ENCODE results near the gene EWSR1. TPM values are rescaled to one million over a fixed set of nuclear protein-coding genes. Genes with fewer than 3 reads are reported as not detected.
"Not testable (repeated sequence)": the region's sequence is repeated elsewhere in the genome, so short reads cannot be mapped to it uniquely, and the experiment has no call there.

EWSR1 gene, protein sequence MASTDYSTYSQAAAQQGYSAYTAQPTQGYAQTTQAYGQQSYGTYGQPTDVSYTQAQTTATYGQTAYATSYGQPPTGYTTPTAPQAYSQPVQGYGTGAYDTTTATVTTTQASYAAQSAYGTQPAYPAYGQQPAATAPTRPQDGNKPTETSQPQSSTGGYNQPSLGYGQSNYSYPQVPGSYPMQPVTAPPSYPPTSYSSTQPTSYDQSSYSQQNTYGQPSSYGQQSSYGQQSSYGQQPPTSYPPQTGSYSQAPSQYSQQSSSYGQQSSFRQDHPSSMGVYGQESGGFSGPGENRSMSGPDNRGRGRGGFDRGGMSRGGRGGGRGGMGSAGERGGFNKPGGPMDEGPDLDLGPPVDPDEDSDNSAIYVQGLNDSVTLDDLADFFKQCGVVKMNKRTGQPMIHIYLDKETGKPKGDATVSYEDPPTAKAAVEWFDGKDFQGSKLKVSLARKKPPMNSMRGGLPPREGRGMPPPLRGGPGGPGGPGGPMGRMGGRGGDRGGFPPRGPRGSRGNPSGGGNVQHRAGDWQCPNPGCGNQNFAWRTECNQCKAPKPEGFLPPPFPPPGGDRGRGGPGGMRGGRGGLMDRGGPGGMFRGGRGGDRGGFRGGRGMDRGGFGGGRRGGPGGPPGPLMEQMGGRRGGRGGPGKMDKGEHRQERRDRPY
- 355 TPM for total RNA-seq (ENCODE audit: unreplicated experiment)
- long read RNA-seq, transcript EWSR1-206 (17 exons, 2,654 nt) = minor isoform, 15 of 73 reads
- long read RNA-seq, transcript EWSR1-207 (17 exons, 2,207 nt) = major isoform, 16 of 73 reads
- long read RNA-seq, partial matches to known transcripts = 23 of 73 reads
- long read RNA-seq, other reads (novel, unspliced or antisense) = 15 of 73 reads

DNA sequence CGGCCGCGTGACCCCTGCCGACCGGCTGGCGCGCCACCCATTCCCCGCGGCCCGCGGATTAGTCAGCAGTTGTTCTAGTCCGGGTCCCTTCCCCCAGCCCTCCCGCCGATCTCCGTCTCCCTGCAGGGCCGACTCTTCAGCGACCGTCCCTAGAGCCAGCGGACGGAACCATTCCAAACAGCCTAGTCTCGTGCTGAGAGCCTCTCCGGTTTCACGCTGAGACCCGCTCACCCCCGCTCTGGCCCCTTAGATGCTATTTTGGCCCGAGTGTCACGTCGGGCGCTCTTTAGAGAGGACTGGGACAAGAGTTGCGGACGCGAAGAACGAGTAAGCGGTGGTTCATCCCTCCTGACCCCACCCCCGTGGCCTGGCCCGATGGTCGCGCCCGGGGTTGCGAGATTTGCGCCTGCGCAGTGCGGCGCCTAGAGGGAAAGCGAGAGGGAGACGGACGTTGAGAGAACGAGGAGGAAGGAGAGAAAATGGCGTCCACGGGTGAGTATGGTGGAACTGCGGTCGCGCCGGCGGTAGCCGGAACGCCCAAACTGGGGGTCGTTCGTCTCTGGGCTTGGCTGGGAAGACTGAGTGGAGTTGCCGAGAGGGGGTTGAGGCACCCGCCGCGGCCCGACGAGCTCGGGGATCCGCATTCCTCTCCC is at the start of gene EWSR1, which contains the start of gene RHBDD3:
Gene EWSR1, plus strand, starts transcription at position 411 of the 653 bp plus-strand sequence. Its CDS starts 69 bp downstream, at position 480.
Gene RHBDD3, minus strand, starts transcription at position 124 of the 653 bp plus-strand sequence. CDS start 2,355 bp downstream, outside the sequence.
- peak; percentile 96 for DNase-seq
- peak within 1 kb of the TSS; percentile 99 for H3K27ac Mint-ChIP-seq (ENCODE audit: unreplicated experiment)
- peaks cover 33% of the 10 kb centered on the region for H3K4me1 Mint-ChIP-seq (ENCODE audit: low read depth, unreplicated experiment)
- peaks cover 13% of the 10 kb centered on the region for H3K9me3 Mint-ChIP-seq (ENCODE audit: unreplicated experiment)
- peaks cover 9% of the 10 kb centered on the region for H3K36me3 Mint-ChIP-seq (ENCODE audit: unreplicated experiment)
- TF ChIP-seq, protein P1, sequence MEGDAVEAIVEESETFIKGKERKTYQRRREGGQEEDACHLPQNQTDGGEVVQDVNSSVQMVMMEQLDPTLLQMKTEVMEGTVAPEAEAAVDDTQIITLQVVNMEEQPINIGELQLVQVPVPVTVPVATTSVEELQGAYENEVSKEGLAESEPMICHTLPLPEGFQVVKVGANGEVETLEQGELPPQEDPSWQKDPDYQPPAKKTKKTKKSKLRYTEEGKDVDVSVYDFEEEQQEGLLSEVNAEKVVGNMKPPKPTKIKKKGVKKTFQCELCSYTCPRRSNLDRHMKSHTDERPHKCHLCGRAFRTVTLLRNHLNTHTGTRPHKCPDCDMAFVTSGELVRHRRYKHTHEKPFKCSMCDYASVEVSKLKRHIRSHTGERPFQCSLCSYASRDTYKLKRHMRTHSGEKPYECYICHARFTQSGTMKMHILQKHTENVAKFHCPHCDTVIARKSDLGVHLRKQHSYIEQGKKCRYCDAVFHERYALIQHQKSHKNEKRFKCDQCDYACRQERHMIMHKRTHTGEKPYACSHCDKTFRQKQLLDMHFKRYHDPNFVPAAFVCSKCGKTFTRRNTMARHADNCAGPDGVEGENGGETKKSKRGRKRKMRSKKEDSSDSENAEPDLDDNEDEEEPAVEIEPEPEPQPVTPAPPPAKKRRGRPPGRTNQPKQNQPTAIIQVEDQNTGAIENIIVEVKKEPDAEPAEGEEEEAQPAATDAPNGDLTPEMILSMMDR (IDR thresholded peaks at IDR 0.05; ENCODE audit: partially characterized antibody, unreplicated experiment) = no peak
- H3K27me3 Mint-ChIP-seq (ENCODE audit: unreplicated experiment) = peaks cover 9% of the 10 kb centered on the region
- H3K4me3 Mint-ChIP-seq (ENCODE audit: unreplicated experiment) = peak within 1 kb of the TSS; percentile 98

DNA sequence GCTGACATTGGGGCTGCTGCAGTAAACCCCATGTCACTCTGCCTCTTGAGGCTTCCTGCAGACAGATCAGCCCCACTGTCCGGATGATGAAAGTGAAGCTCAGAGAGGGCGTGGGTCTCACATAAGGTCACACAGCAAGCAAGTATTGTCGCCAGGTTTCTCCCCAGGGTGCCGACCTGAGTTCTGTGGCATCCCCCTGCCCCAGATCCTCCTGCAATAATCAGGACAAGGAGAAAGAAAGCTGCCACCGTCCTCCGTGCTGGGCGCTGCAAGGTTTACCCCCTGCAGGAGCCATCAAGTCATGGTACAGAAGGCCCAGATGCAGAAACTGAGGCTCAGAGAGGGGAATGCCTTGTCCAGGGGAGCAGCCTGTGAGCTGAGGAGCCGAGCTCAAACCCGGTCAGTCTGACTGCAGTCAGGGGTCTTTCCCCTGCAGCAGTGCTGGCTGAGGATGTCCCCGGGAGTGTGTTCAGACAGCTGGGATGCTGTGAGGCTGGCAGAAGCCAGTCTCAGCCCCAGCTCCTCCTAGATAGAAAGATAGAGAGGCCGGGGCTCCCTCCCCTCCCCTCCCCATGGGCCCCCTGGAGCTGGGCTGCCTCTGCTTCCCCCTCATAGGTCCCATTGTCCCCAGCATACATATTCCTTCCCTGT is 49.2 kb upstream of the EWSR1 start:
- H3K4me1 Mint-ChIP-seq (ENCODE audit: low read depth, unreplicated experiment) = no peaks in the 10 kb centered on the region
- peaks cover 2% of the 10 kb centered on the region for H3K9me3 Mint-ChIP-seq (ENCODE audit: unreplicated experiment)
- H3K36me3 Mint-ChIP-seq (ENCODE audit: unreplicated experiment) = no peaks in the 10 kb centered on the region
- no peak overlapping the region for H3K4me3 Mint-ChIP-seq (ENCODE audit: unreplicated experiment)
- TF ChIP-seq, protein P1 (IDR thresholded peaks at IDR 0.05; ENCODE audit: partially characterized antibody, unreplicated experiment) = no peak
- no peak overlapping the region for H3K27ac Mint-ChIP-seq (ENCODE audit: unreplicated experiment)
- H3K27me3 Mint-ChIP-seq (ENCODE audit: unreplicated experiment) = peaks cover 7% of the 10 kb centered on the region
- DNase-seq = peak; percentile 12

DNA sequence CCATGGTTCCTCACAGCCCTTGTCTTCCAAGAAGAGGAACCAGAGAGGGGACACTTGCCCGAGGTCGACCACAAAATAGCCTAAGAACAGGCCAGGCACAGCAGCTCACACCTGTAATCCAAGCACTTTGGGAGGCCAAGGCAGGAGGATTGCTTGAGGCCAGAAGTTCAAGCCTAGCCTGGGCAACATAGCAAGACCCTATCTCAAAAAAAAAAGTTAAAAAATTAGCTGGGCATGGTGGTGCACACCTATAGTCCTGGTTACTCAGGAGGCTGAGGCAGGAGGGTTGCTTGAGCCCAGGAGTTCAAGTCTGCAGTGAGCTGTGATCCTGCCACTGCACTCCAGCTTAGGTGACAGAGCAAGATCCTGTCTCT is 48.7 kb upstream of the EWSR1 start:
- H3K27me3 Mint-ChIP-seq (ENCODE audit: unreplicated experiment); H3K4me3 Mint-ChIP-seq (ENCODE audit: unreplicated experiment); DNase-seq; H3K27ac Mint-ChIP-seq (ENCODE audit: unreplicated experiment); H3K9me3 Mint-ChIP-seq (ENCODE audit: unreplicated experiment); H3K4me1 Mint-ChIP-seq (ENCODE audit: low read depth, unreplicated experiment); H3K36me3 Mint-ChIP-seq (ENCODE audit: unreplicated experiment): not testable (repeated sequence)

DNA sequence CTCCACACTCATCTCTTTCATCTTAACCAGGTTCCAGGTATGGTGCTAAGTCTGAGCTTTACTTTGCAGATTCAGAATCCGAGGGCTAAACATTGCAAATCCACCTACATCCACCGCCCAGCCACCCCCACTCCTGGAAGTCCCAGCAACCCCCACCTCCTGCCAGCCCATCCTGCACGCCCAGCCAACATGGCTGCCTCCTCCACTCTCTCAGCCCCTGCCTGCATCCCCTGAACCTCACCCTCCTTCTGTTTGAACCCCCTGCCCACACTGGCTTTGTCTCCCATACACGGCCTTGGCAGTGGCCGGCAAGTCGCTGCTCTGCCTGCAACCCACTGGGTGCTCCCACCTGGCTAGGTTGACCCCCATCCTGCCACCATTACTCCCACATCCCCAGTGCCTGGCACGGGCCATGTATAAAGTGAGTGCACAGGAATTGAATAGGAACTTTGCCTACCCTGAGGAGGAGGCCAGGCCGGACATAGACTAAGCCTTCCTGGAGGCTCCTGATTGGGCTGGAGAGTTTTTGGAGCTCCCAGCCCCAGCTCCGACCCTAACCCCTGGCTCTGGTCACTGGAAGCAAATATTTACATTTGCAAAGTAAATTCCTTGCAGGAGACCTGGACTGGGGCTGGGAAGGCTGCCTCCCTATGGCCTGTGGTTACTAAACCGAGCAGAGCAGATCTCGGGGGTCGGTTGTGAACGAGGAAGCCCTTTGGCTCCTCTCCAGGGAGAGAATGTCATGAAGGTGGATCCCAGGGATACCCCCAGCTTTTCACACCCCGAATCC is 48.0 kb upstream of the EWSR1 start:
- DNase-seq = peak; percentile 5
- Mint-ChIP-seq H3K36me3 (ENCODE audit: unreplicated experiment) (no peaks in the 10 kb centered on the region), H3K27ac (ENCODE audit: unreplicated experiment) (no peak overlapping the region), H3K4me1 (ENCODE audit: low read depth, unreplicated experiment) (no peaks in the 10 kb centered on the region), H3K4me3 (ENCODE audit: unreplicated experiment) (no peak overlapping the region), H3K27me3 (ENCODE audit: unreplicated experiment) (peaks cover 2% of the 10 kb centered on the region), H3K9me3 (ENCODE audit: unreplicated experiment) (no peaks in the 10 kb centered on the region)
- TF ChIP-seq, protein P1 (IDR thresholded peaks at IDR 0.05; ENCODE audit: partially characterized antibody, unreplicated experiment) = no peak

All from glutamatergic neuron (in vitro differentiated cells).